GM13976 (cell line): ENCODE measurements around the gene PHF2.

Experiments used
- DNase-seq: peaks from one replicate; pipeline ENCODE4 v3.0.0; 2012; ENCODE audit warnings: low spot score
- CTCF ChIP-seq: IDR thresholded peaks from 2 replicates; pipeline ENCODE4 v1.5.1; 2012; ENCODE audit warnings: borderline replicate concordance, mild to moderate bottlenecking; ENCODE audit not compliant: insufficient read depth; ENCODE audit errors: extremely low read depth, missing control alignments, control extremely low read depth
- in situ Hi-C: fragments of 300-500 bp; cut with MboI; formaldehyde crosslinking; loops from one replicate; pipeline ENCODE4 v1.12.0; 2022; ENCODE audit warnings: low sequenced_read_pairs, mixed read lengths, inconsistent platforms; ENCODE audit not compliant: unreplicated experiment

Gene PHF2

GRCh38 chr9:93582550-93582949 is 6.2 kb downstream of the PHF2 start:
- TF ChIP-seq CTCF: no peak
- no peak for DNase-seq
- in situ Hi-C loops: no loop called here

- DNase-seq: no peak
- in situ Hi-C loops: no loop called here
- TF ChIP-seq CTCF: no peak
These were observed 8.9 kb downstream of the PHF2 start for GRCh38 chr9:93585259-93585658.

GRCh38 chr9:93585695-93586094 is 9.3 kb downstream of the PHF2 start:
- no peak for DNase-seq
- no peak for TF ChIP-seq CTCF
- in situ Hi-C loops: no loop called here

GRCh38 chr9:93586290-93587057 is 10.1 kb downstream of the PHF2 start:
- no peak for TF ChIP-seq CTCF
- no peak for DNase-seq
- in situ Hi-C loops: no loop called here

GRCh38 chr9:93587284-93587650 is 10.9 kb downstream of the PHF2 start:
- TF ChIP-seq CTCF: no peak
- in situ Hi-C loops: no loop called here
- no peak for DNase-seq

GRCh38 chr9:93587651-93588347 is 11.4 kb downstream of the PHF2 start:
- TF ChIP-seq CTCF: no peak
- in situ Hi-C loops: no loop called here
- no peak for DNase-seq
